Activated B cell treated with CpG ODN at 0.5 μM for 24 hours (primary cell): Measurements from ENCODE around the gene IL10RA. TPM values are rescaled to one million over a fixed set of nuclear protein-coding genes. Genes with fewer than 3 reads are reported as not detected.

Experiments
- ATAC-seq: fragments of 200-7000 bp; cut with Tn5 transposase; one replicate; pipeline ENCODE4 v1.10.0; 2021; ENCODE audit warnings: low read depth, mild to moderate bottlenecking, moderate library complexity
- CTCF ChIA-PET: fragments of 350-600 bp; sonication (Branson Sonifier 250); formaldehyde crosslinking; loops from one replicate; lab custom pipeline; 2021; ENCODE audit warnings: antibody characterized with exemption; lab: Charles Lee
- POLR2A ChIA-PET: fragments of 350-600 bp; sonication (Branson Sonifier 250); formaldehyde crosslinking; loops from one replicate; lab custom pipeline; 2021; ENCODE audit warnings: antibody characterized with exemption; lab: Charles Lee
- DNase-seq: peaks from one replicate; pipeline ENCODE4 v3.0.0; 2022
- H3K27ac Mint-ChIP-seq: one replicate; pipeline ENCODE4 v1.8.0; 2020; ENCODE audit warnings: mixed read lengths
- H3K27me3 Mint-ChIP-seq: one replicate; pipeline ENCODE4 v1.8.0; 2021; ENCODE audit warnings: mixed read lengths
- H3K36me3 Mint-ChIP-seq: one replicate; pipeline ENCODE4 v1.8.0; 2021; ENCODE audit warnings: low read depth, mixed read lengths
- H3K4me1 Mint-ChIP-seq: one replicate; pipeline ENCODE4 v1.8.0; 2021; ENCODE audit warnings: mixed read lengths
- H3K4me3 Mint-ChIP-seq: one replicate; pipeline ENCODE4 v1.8.0; 2020; ENCODE audit warnings: mild to moderate bottlenecking, mixed read lengths
- H3K9me3 Mint-ChIP-seq: one replicate; pipeline ENCODE4 v1.8.0; 2020; ENCODE audit warnings: mixed read lengths
- intact Hi-C: fragments of 100-400 bp; cut with micrococcal nuclease; formaldehyde crosslinking; loops from one replicate; pipeline ENCODE4 v1.15.1; 2024
- total RNA-seq: library from RNA; stranded (reverse); gene quantifications from 2 replicates; pipeline ENCODE4 v1.2.3, GENCODE V29; 2022
- TF ChIP-seq, protein P1 (sequence below): fragments of 200-600 bp; IDR thresholded peaks from one replicate; pipeline ENCODE4 v1.8.0; 2022; ENCODE audit warnings: antibody characterized with exemption, mild to moderate bottlenecking

IL10RA gene
- total RNA-seq, 1 donor from 2014 or later = 350 TPM

- no peak overlapping the region for H3K4me3 Mint-ChIP-seq
- H3K4me1 Mint-ChIP-seq = peaks cover 87% of the 10 kb centered on the region
- peaks cover 4% of the 10 kb centered on the region for H3K9me3 Mint-ChIP-seq
- peaks cover 68% of the 10 kb centered on the region for H3K36me3 Mint-ChIP-seq
- POLR2A ChIA-PET = interaction anchor here (0.8 to 41.6 kb wide), 10 partner anchors 4 to 185 kb away, joined by 3 to 1422 read pairs (median 84); partner anchors contain the start of gene IL10RA
- TF ChIP-seq, protein P1, sequence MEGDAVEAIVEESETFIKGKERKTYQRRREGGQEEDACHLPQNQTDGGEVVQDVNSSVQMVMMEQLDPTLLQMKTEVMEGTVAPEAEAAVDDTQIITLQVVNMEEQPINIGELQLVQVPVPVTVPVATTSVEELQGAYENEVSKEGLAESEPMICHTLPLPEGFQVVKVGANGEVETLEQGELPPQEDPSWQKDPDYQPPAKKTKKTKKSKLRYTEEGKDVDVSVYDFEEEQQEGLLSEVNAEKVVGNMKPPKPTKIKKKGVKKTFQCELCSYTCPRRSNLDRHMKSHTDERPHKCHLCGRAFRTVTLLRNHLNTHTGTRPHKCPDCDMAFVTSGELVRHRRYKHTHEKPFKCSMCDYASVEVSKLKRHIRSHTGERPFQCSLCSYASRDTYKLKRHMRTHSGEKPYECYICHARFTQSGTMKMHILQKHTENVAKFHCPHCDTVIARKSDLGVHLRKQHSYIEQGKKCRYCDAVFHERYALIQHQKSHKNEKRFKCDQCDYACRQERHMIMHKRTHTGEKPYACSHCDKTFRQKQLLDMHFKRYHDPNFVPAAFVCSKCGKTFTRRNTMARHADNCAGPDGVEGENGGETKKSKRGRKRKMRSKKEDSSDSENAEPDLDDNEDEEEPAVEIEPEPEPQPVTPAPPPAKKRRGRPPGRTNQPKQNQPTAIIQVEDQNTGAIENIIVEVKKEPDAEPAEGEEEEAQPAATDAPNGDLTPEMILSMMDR = no peak
- H3K27ac Mint-ChIP-seq = peak overlapping the region; percentile 98
- ATAC-seq (no peak), DNase-seq (no peak)
- intact Hi-C loops = loop anchor here (5.0 kb wide), 1 partner anchor 769 kb away; the partner anchor contains the start of genes PCSK7 and RNF214
- CTCF ChIA-PET = interaction anchor here (0.8 to 6.2 kb wide), 6 partner anchors 10 to 193 kb away, joined by 3 to 40 read pairs (median 7); no protein-coding TSS in a partner anchor
- no peaks in the 10 kb centered on the region for H3K27me3 Mint-ChIP-seq
Measured at GRCh38 chr11:118000850-118001228, 14.6 kb downstream of the IL10RA start.

DNA sequence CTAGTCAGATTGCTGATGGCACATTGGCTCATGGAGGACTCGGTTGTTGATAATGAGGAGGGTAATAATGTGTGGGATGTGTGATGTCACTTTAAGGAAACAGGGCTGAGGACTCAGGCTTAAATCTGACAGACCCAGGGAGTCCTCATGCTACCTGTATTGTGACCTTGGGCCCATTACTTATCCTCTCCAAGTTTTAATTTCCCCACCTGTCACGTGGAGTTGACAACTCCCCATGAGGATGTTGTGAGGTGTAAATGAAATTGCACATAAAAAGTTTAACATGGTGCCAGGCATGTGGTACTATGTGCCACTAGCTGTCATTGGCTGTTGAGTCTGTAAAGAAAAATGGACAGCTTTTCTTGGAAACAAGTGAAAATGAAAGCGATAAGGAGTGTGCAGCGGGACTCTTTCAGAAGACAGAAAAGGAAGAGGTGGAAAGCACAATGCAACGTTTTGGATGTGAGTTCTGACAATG lies 15.3 kb downstream of the IL10RA start:
- no peaks in the 10 kb centered on the region for H3K27me3 Mint-ChIP-seq

DNA sequence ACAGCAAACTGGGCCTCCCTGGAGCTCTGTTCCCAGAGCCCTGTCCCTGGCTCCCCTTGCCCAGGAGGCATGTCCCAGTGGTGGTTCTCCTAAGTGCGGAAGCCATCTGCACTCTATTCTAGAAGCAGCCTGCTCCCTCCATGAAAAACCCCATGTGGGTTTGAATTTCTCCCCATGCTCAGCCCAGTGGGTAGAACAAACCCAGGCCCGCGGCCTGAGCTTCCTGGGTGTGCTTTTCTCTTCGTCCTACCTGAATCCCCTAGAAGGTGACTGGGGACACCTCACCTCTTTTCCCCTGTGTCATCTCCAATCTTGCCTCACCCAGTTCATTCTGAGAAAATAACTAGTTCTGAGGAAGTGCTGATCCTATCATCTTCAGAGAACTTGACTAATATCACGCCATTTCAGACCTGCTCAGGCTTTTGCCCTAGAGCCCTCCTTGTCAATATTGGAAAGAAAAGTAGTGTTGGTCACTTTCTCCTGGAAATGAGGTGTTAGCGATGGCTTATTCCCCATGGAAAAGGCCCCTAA lies 15.9 kb downstream of the IL10RA start:
- DNase-seq (no peak), ATAC-seq (no peak)
- CTCF ChIA-PET = interaction anchor here (0.7 to 6.2 kb wide), 3 partner anchors 9 to 50 kb away, joined by 3 to 40 read pairs (median 7); no protein-coding TSS in a partner anchor
- Mint-ChIP-seq H3K36me3 (peaks cover 55% of the 10 kb centered on the region), H3K9me3 (peaks cover 4% of the 10 kb centered on the region), H3K27me3 (no peaks in the 10 kb centered on the region), H3K27ac (peak overlapping the region; percentile 98), H3K4me3 (peak overlapping the region; percentile 1), H3K4me1 (peaks cover 93% of the 10 kb centered on the region)
- POLR2A ChIA-PET = interaction anchor here (0.6 to 41.6 kb wide), 10 partner anchors 3 to 195 kb away, joined by 4 to 1422 read pairs (median 84); partner anchors contain the start of gene IL10RA
- TF ChIP-seq, protein P1 = no peak
- intact Hi-C loops = loop anchor here (5.0 kb wide), 1 partner anchor 770 kb away; the partner anchor contains the start of genes PCSK7 and RNF214

More for the DNA sequence above, 15.3 kb downstream of the IL10RA start:
- peaks cover 92% of the 10 kb centered on the region for H3K4me1 Mint-ChIP-seq
- peak overlapping the region; percentile 6 for H3K4me3 Mint-ChIP-seq
- POLR2A ChIA-PET = interaction anchor here (0.6 to 41.6 kb wide), 8 partner anchors 3 to 185 kb away, joined by 4 to 1422 read pairs (median 118); partner anchors contain the start of gene IL10RA
- ATAC-seq (no peak), DNase-seq (no peak)
- TF ChIP-seq, protein P1 = no peak
- H3K9me3 Mint-ChIP-seq = peaks cover 4% of the 10 kb centered on the region
- H3K36me3 Mint-ChIP-seq = peaks cover 61% of the 10 kb centered on the region
- peak overlapping the region; percentile 98 for H3K27ac Mint-ChIP-seq
- CTCF ChIA-PET = interaction anchor here (0.8 to 6.2 kb wide), 5 partner anchors 9 to 194 kb away, joined by 3 to 40 read pairs (median 7); no protein-coding TSS in a partner anchor
- intact Hi-C loops = loop anchor here (5.0 kb wide), 1 partner anchor 769 kb away; the partner anchor contains the start of genes PCSK7 and RNF214

DNA sequence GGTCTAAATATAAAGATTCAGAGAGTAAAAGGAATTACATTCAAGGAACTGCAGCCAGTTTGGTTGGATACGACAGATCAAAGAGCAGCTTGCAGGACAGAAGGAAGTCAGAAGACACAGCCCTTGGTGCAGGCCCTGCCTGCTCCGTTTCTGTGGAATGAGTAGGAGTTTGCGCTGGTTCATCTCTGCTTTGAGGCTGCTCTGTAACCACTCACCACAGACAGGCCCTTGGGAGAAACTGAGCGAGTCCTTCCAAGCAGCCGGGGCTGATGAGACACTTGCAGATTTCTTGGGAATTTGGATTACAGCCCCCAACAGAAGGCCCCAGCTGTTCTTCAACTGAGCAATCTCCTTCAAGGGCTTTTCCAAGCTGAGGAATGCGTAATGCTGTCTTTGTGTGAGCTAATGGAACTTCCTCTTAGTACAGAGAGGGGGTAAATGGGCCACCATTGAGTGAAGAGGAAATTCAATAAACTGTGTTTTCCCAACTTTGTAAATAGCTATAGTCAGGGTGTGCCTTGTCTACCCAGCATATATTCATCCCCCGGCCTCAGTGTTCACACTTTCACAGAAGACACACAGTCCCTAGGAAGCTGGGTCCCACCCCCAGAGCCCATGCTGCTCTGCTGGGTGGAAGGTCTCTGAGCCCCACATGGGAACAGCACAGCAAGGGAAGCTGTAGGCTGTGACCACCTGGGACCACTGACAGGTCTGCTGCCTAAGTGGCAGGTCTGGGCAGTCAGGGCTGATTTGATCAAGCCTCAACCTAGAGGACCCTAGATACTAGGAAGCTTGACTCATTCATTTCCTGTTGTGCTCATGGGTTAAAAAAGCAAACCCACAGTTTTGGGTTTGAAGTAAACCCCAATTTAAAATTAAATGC lies 16.6 kb downstream of the IL10RA start:
- CTCF ChIA-PET = interaction anchor here (0.7 to 3.0 kb wide), 6 partner anchors 16 to 56 kb away, joined by 3 to 10 read pairs (median 4); partner anchors contain the start of gene IL10RA
- H3K27me3 Mint-ChIP-seq = no peaks in the 10 kb centered on the region
- H3K9me3 Mint-ChIP-seq = peaks cover 4% of the 10 kb centered on the region
- POLR2A ChIA-PET = interaction anchor here (1.2 to 41.6 kb wide), 8 partner anchors 2 to 195 kb away, joined by 5 to 1422 read pairs (median 118); partner anchors contain the start of gene IL10RA
- peak overlapping the region; percentile 98 for H3K27ac Mint-ChIP-seq
- ATAC-seq = peak; percentile 21
- TF ChIP-seq, protein P1 = no peak
- intact Hi-C loops = loop anchor here (1.0 to 5.0 kb wide), 2 partner anchors 9 to 770 kb away; partner anchors contain the start of genes PCSK7 and RNF214
- no peak for DNase-seq
- peaks cover 93% of the 10 kb centered on the region for H3K4me1 Mint-ChIP-seq
- H3K36me3 Mint-ChIP-seq = peaks cover 48% of the 10 kb centered on the region
- peak overlapping the region; percentile 52 for H3K4me3 Mint-ChIP-seq
